ENCODE results near the gene PSMB7. TPM values are rescaled to one million over a fixed set of nuclear protein-coding genes. Genes with fewer than 3 reads are reported as not detected.

PSMB7 gene
- total and polyA plus RNA-seq, 2 donors (not counting 1 experiment from before 2014, with no cell fraction given): 206 to 290 TPM

- no peak for DNase-seq (ENCODE audit: low read depth in 2 of 2)
- no peaks in the 10 kb centered on the region for H4K20me1 ChIP-seq (ENCODE audit: control insufficient read depth, extremely low read depth, insufficient read depth, low read length)
Measured at GRCh38 chr9:124339603-124340146, 75.6 kb downstream of the PSMB7 start.

GRCh38 chr9:124337562-124337961 lies 77.7 kb downstream of the PSMB7 start:
- H3K36me3 ChIP-seq (ENCODE audit: control insufficient read depth, insufficient read depth, low read length): peaks cover 16% of the 10 kb centered on the region
- DNase-seq (ENCODE audit: low read depth in 2 of 2): no peak
- no peak for TF ChIP-seq EZH2 (IDR thresholded peaks at IDR 0.05; ENCODE audit: low read length, missing control alignments)

More at GRCh38 chr9:124339603-124340146, 75.6 kb downstream of the PSMB7 start:
- H3K9ac ChIP-seq (ENCODE audit: insufficient read depth, low read length): no peak overlapping the region
- H3K27me3 ChIP-seq (ENCODE audit: control insufficient read depth, insufficient read depth, low read length): no peaks in the 10 kb centered on the region
- peaks cover 16% of the 10 kb centered on the region for H3K4me1 ChIP-seq (ENCODE audit: control insufficient read depth, extremely low read depth, insufficient read depth, low read length)
- H3K79me2 ChIP-seq (ENCODE audit: control insufficient read depth, insufficient read depth, low read length): no peaks in the 10 kb centered on the region
- H3K27ac ChIP-seq (ENCODE audit: insufficient read depth, low read length): no peak overlapping the region
- TF ChIP-seq EZH2 (IDR thresholded peaks at IDR 0.05; ENCODE audit: low read length, missing control alignments) (no peak), CTCF (conservative IDR thresholded peaks at IDR 0.05 in 1 of 2, IDR thresholded peaks at IDR 0.05 in 1 of 2; ENCODE audit: low read depth in 1 of 2, low read length in 2 of 2) (no peak)
- no peak overlapping the region for H3K4me3 ChIP-seq (replicated peaks in 1 of 4; ENCODE audit: control extremely low read depth in 1 of 4, insufficient read depth in 1 of 4, low read depth in 3 of 4, low read length in 4 of 4)
- H3K4me2 ChIP-seq (ENCODE audit: extremely low read depth, insufficient read depth, low read length): no peak overlapping the region
- H2AFZ ChIP-seq (ENCODE audit: low read length): no peak overlapping the region
- H3K9me3 ChIP-seq (ENCODE audit: control insufficient read depth, insufficient read depth, low read depth, low read length): no peaks in the 10 kb centered on the region
- peaks cover 18% of the 10 kb centered on the region for H3K36me3 ChIP-seq (ENCODE audit: control insufficient read depth, insufficient read depth, low read length)

GRCh38 chr9:124335320-124335707 lies 79.9 kb downstream of the PSMB7 start:
- no peaks in the 10 kb centered on the region for H3K4me1 ChIP-seq (ENCODE audit: control insufficient read depth, extremely low read depth, insufficient read depth, low read length)
- peaks cover 18% of the 10 kb centered on the region for H3K36me3 ChIP-seq (ENCODE audit: control insufficient read depth, insufficient read depth, low read length)
- no peak for DNase-seq (ENCODE audit: low read depth in 2 of 2)
- H3K4me3 ChIP-seq (replicated peaks in 1 of 4; ENCODE audit: control extremely low read depth in 1 of 4, insufficient read depth in 1 of 4, low read depth in 3 of 4, low read length in 4 of 4): no peak overlapping the region
- H3K79me2 ChIP-seq (ENCODE audit: control insufficient read depth, insufficient read depth, low read length): no peaks in the 10 kb centered on the region
- H3K9ac ChIP-seq (ENCODE audit: insufficient read depth, low read length): no peak overlapping the region
- H4K20me1 ChIP-seq (ENCODE audit: control insufficient read depth, extremely low read depth, insufficient read depth, low read length): no peaks in the 10 kb centered on the region
- no peaks in the 10 kb centered on the region for H3K27me3 ChIP-seq (ENCODE audit: control insufficient read depth, insufficient read depth, low read length)
- H3K4me2 ChIP-seq (ENCODE audit: extremely low read depth, insufficient read depth, low read length): no peak overlapping the region
- no peak overlapping the region for H2AFZ ChIP-seq (ENCODE audit: low read length)
- no peak overlapping the region for H3K27ac ChIP-seq (ENCODE audit: insufficient read depth, low read length)
- TF ChIP-seq EZH2 (IDR thresholded peaks at IDR 0.05; ENCODE audit: low read length, missing control alignments) (no peak), CTCF (conservative IDR thresholded peaks at IDR 0.05 in 1 of 2, IDR thresholded peaks at IDR 0.05 in 1 of 2; ENCODE audit: low read depth in 1 of 2, low read length in 2 of 2) (no peak)
- H3K9me3 ChIP-seq (ENCODE audit: control insufficient read depth, insufficient read depth, low read depth, low read length): no peaks in the 10 kb centered on the region

More at GRCh38 chr9:124337562-124337961, 77.7 kb downstream of the PSMB7 start:
- no peaks in the 10 kb centered on the region for H3K79me2 ChIP-seq (ENCODE audit: control insufficient read depth, insufficient read depth, low read length)
- H3K9me3 ChIP-seq (ENCODE audit: control insufficient read depth, insufficient read depth, low read depth, low read length): no peaks in the 10 kb centered on the region
- no peak overlapping the region for H3K9ac ChIP-seq (ENCODE audit: insufficient read depth, low read length)
- H3K4me2 ChIP-seq (ENCODE audit: extremely low read depth, insufficient read depth, low read length): no peak overlapping the region
- no peak overlapping the region for H2AFZ ChIP-seq (ENCODE audit: low read length)
- no peak overlapping the region for H3K27ac ChIP-seq (ENCODE audit: insufficient read depth, low read length)
- H4K20me1 ChIP-seq (ENCODE audit: control insufficient read depth, extremely low read depth, insufficient read depth, low read length): no peaks in the 10 kb centered on the region
- no peaks in the 10 kb centered on the region for H3K27me3 ChIP-seq (ENCODE audit: control insufficient read depth, insufficient read depth, low read length)
- H3K4me3 ChIP-seq (replicated peaks in 1 of 4; ENCODE audit: control extremely low read depth in 1 of 4, insufficient read depth in 1 of 4, low read depth in 3 of 4, low read length in 4 of 4): no peak overlapping the region
- H3K4me1 ChIP-seq (ENCODE audit: control insufficient read depth, extremely low read depth, insufficient read depth, low read length): peaks cover 6% of the 10 kb centered on the region
